GM12878 (cell line): ENCODE results near the gene OR2H1. TPM values are rescaled to one million over a fixed set of nuclear protein-coding genes. Genes with fewer than 3 reads are reported as not detected.

Experiments
- ATAC-seq: fragments of 200-7000 bp; cut with Tn5 transposase; 3 replicates; pipeline ENCODE4 v1.9.1; 2020; ENCODE audit warnings: mild to moderate bottlenecking, moderate library complexity
- BruUV-seq: library from RNA; stranded (reverse); fragments of 400-500 nt; replicated peaks from 2 replicates; lab custom pipeline; 2021; lab: Mats Ljungman, UMichigan
- CTCF ChIA-PET: fragments of 300-600 bp; sonication (Branson Sonifier 250); formaldehyde crosslinking; extraction: SDS; loops from one replicate; lab custom pipeline; 2021; ENCODE audit warnings: inconsistent platforms; lab: Yijun Ruan, JAX
- POLR2A ChIA-PET: fragments of 350-600 bp; formaldehyde crosslinking; extraction: SDS; loops from one replicate; lab custom pipeline; 2021; ENCODE audit warnings: inconsistent platforms; lab: Charles Lee
- RAD21 ChIA-PET: fragments of 300-600 bp; sonication (Branson Sonifier 250); formaldehyde crosslinking; loops from one replicate; lab custom pipeline; 2023; ENCODE audit warnings: antibody characterized with exemption; ENCODE audit not compliant: unreplicated experiment; lab: Charles Lee
- SMC1A ChIA-PET: fragments of 300-600 bp; sonication (Branson Sonifier 250); formaldehyde crosslinking; loops from one replicate; lab custom pipeline; 2023; ENCODE audit not compliant: unreplicated experiment, uncharacterized antibody; lab: Charles Lee
- DNase-seq: peaks from one replicate; pipeline ENCODE4 v3.0.0-alpha.2; 2011; ENCODE audit warnings: low read depth, low spot score
- FAIRE-seq: peaks from 3 replicates; lab custom pipeline; 2011; peaks lifted over from hg19 to GRCh38; lab: Jason Lieb, UNC
- H2AFZ ChIP-seq: 2 replicates; pipeline ENCODE4 v1.6.0; 2011; ENCODE audit warnings: low read depth, low read length, control low read depth; ENCODE audit not compliant: control insufficient read depth
- H3K27ac ChIP-seq: 2 replicates; pipeline ENCODE4 v1.5.1; 2011; ENCODE audit warnings: control low read depth; ENCODE audit not compliant: control insufficient read depth, insufficient read depth
- H3K27me3 ChIP-seq, 2 experiments: replicated peaks in 1 of 2; 2 replicates each; pipeline versions ENCODE4 v1.6.0 to v1.6.1; 2011; ENCODE audit warnings: low read length in 1 of 2; ENCODE audit not compliant: control insufficient read depth in 2 of 2, insufficient read depth in 2 of 2
- H3K36me3 ChIP-seq, 2 experiments: 2 replicates each; pipeline ENCODE4 v1.5.1; 2011; ENCODE audit warnings: low read length in 1 of 2; ENCODE audit not compliant: control insufficient read depth in 2 of 2, insufficient read depth in 2 of 2
- H3K4me1 ChIP-seq: 2 replicates; pipeline ENCODE4 v1.6.1; 2011; ENCODE audit warnings: mild to moderate bottlenecking, low read length, moderate library complexity, mixed read lengths; ENCODE audit not compliant: control insufficient read depth, insufficient read depth
- H3K4me2 ChIP-seq: 2 replicates; pipeline ENCODE4 v1.6.0; 2011; ENCODE audit warnings: control low read depth; ENCODE audit not compliant: control insufficient read depth, insufficient read depth
- H3K4me3 ChIP-seq: fragments of 200-600 bp; sonication (generic); 2 replicates; pipeline ENCODE4 v1.5.1; 2016
- H3K79me2 ChIP-seq: 2 replicates; pipeline ENCODE4 v1.6.0; 2011; ENCODE audit warnings: low read length; ENCODE audit not compliant: control insufficient read depth, insufficient read depth
- H3K9ac ChIP-seq: 2 replicates; pipeline ENCODE4 v1.8.0; 2011; ENCODE audit warnings: low read length, control low read depth, mixed read lengths; ENCODE audit not compliant: control insufficient read depth, insufficient read depth
- H3K9me3 ChIP-seq: replicated peaks from 3 replicates; pipeline ENCODE4 v1.5.1; 2011; ENCODE audit warnings: mild to moderate bottlenecking, low read length; ENCODE audit not compliant: control insufficient read depth, insufficient read depth
- H4K20me1 ChIP-seq: 2 replicates; pipeline ENCODE4 v1.6.0; 2011; ENCODE audit not compliant: control insufficient read depth, insufficient read depth
- ATF2 ChIP-seq: IDR thresholded peaks from 2 replicates; pipeline ENCODE4 v1.6.1; 2012; ENCODE audit warnings: low read length, inconsistent platforms
- CHD4 ChIP-seq: fragments of 200-600 bp; sonication (generic); IDR thresholded peaks from 2 replicates; pipeline ENCODE4 v1.6.1; 2016; ENCODE audit warnings: mild to moderate bottlenecking
- ESRRA ChIP-seq: IDR thresholded peaks from 2 replicates; pipeline ENCODE4 v1.6.1; 2012; ENCODE audit warnings: mild to moderate bottlenecking, low read length, improper control_type of control experiment
- IRF5 ChIP-seq: fragments of 450-650 bp; IDR thresholded peaks from 2 replicates; pipeline ENCODE4 v1.6.1; 2017; ENCODE audit warnings: borderline replicate concordance
- KAT2A ChIP-seq: conservative IDR thresholded peaks from 2 replicates; pipeline ENCODE4 v1.6.1; 2011; ENCODE audit warnings: low read depth, low read length; ENCODE audit not compliant: control insufficient read depth
- MLLT1 ChIP-seq: fragments of 450-650 bp; IDR thresholded peaks from 2 replicates; pipeline ENCODE4 v1.6.1; 2016; ENCODE audit warnings: mild to moderate bottlenecking
- MTA3 ChIP-seq: IDR thresholded peaks from 2 replicates; pipeline ENCODE4 v1.6.1; 2012; ENCODE audit warnings: low read length, inconsistent platforms, borderline replicate concordance
- NFXL1 ChIP-seq: fragments of 450-650 bp; IDR thresholded peaks from 2 replicates; pipeline ENCODE4 v1.6.1; 2017; ENCODE audit warnings: antibody characterized with exemption, mild to moderate bottlenecking, borderline replicate concordance
- NKRF ChIP-seq: fragments of 450-650 bp; conservative IDR thresholded peaks from 2 replicates; pipeline ENCODE4 v1.6.1; 2017; ENCODE audit warnings: mild to moderate bottlenecking, moderate library complexity
- NR2C2 ChIP-seq: IDR thresholded peaks from 2 replicates; pipeline ENCODE4 v1.6.1; 2011; ENCODE audit warnings: borderline replicate concordance, low read depth; ENCODE audit not compliant: control insufficient read depth, insufficient read length
- POLR2A ChIP-seq: IDR thresholded peaks from 2 replicates; pipeline ENCODE4 v1.6.1; 2011; ENCODE audit warnings: low read depth, mild to moderate bottlenecking, low read length
- POLR2AphosphoS5 ChIP-seq: IDR thresholded peaks from 2 replicates; pipeline ENCODE4 v1.6.1; 2011; ENCODE audit warnings: mild to moderate bottlenecking, low read length, inconsistent platforms
- RFX5 ChIP-seq: IDR thresholded peaks from 2 replicates; pipeline ENCODE4 v1.6.1; 2011; ENCODE audit warnings: low read depth, low read length, improper control_type of control experiment
- STAT1 ChIP-seq: fragments of 450-650 bp; conservative IDR thresholded peaks from 2 replicates; pipeline ENCODE4 v1.6.1; 2014; ENCODE audit warnings: antibody characterized with exemption, mild to moderate bottlenecking
- TCF3 ChIP-seq: IDR thresholded peaks from 2 replicates; pipeline ENCODE4 v1.6.1; 2012; ENCODE audit warnings: low read depth, mild to moderate bottlenecking, low read length, borderline replicate concordance; ENCODE audit not compliant: insufficient read depth
- WRNIP1 ChIP-seq: IDR thresholded peaks from 2 replicates; pipeline ENCODE4 v1.6.1; 2011; ENCODE audit warnings: low read depth, low read length, improper control_type of control experiment, borderline replicate concordance
- YBX1 ChIP-seq: fragments of 450-650 bp; IDR thresholded peaks from 2 replicates; pipeline ENCODE4 v1.6.1; 2016; ENCODE audit warnings: antibody characterized with exemption
- WGBS: methylation state at CpG from one replicate; pipeline ENCODE4 v1.1.6; 2016; ENCODE audit warnings: low lambda C conversion rate; ENCODE audit not compliant: insufficient replicate concordance, insufficient coverage; ENCODE audit errors: missing lambda C conversion rate; 5-methylcytosine and 5-hydroxymethylcytosine counted together
- in situ Hi-C: fragments of 300-500 bp; cut with MboI; formaldehyde crosslinking; loops from 9 replicates; pipeline ENCODE4 v1.14.3; 2018; ENCODE audit warnings: mixed read lengths
- intact Hi-C: fragments of 100-400 bp; cut with micrococcal nuclease; formaldehyde crosslinking; loops from one replicate; pipeline ENCODE4 v1.14.2; 2022; ENCODE audit not compliant: unreplicated experiment
- polyA plus RNA-seq, 11 experiments: library from polyadenylated mRNA; depleted of rRNA in 4 of 11; unstranded in 6 of 11; stranded (reverse) in 5 of 11; fragments of >200 nt; fragmentation: Nextera tagmentation in 4 of 11; fragmentation: Illumina TruSeq in 1 of 11; extraction: Ambion mirVana in 4 of 11; extraction: Trizol in 1 of 11; gene quantifications; 1 replicate in 1 of 11; 2 replicates in 10 of 11; pipeline versions ENCODE4 v1.2.1 to v1.2.3, GENCODE V29; 2011 to 2016; ENCODE audit warnings: inconsistent platforms in 2 of 11, missing spikeins in 2 of 11, low read depth in 1 of 11
- total RNA-seq, 4 experiments: library from RNA; depleted of rRNA in 3 of 4; stranded (reverse); fragments of >200 nt in 3 of 4; fragmentation: Illumina TruSeq in 1 of 4; extraction: Trizol in 1 of 4; gene quantifications; 2 replicates each; pipeline versions ENCODE4 v1.2.1 to v1.2.3, GENCODE V29; 2013 to 2021

OR2H1 gene
- total and polyA plus RNA-seq, 10 of the 15 experiments (the other 5 are each of a cell fraction or from before 2014, with no cell fraction given): not detected

- intact Hi-C loops: no loop called here
- SMC1A ChIA-PET: no interaction called here
- ATAC-seq: no peak
- TF ChIP-seq STAT1: no peak
- TF ChIP-seq MTA3: no peak
- TF ChIP-seq NFXL1: no peak
- no peak for TF ChIP-seq KAT2A
- TF ChIP-seq MLLT1: no peak
- TF ChIP-seq NR2C2: no peak
- TF ChIP-seq WRNIP1: no peak
- TF ChIP-seq POLR2AphosphoS5: no peak
- TF ChIP-seq RFX5: no peak
- no peak for TF ChIP-seq NKRF
- TF ChIP-seq ATF2: no peak
- TF ChIP-seq YBX1: no peak
- no peak for TF ChIP-seq POLR2A
- TF ChIP-seq IRF5: no peak
- no peak for TF ChIP-seq ESRRA
- TF ChIP-seq TCF3: no peak
- no peak for TF ChIP-seq CHD4
- TF ChIP-seq, all 136 proteins: peak for 0
- Histone ChIP-seq H3K79me2 (no peaks in the 10 kb centered on the region), H3K4me1 (no peaks in the 10 kb centered on the region), H3K27me3 (no peaks in the 10 kb centered on the region; a peak in 1 of 4 replicates), H3K9me3 (no peaks in the 10 kb centered on the region), H2AFZ (no peak within 1 kb of the TSS), H4K20me1 (no peaks in the 10 kb centered on the region), H3K36me3 (no peaks in the 10 kb centered on the region), H3K27ac (no peak within 1 kb of the TSS), H3K4me3 (no peak within 1 kb of the TSS), H3K4me2 (no peak within 1 kb of the TSS), H3K9ac (no peak within 1 kb of the TSS)
- in situ Hi-C loops: no loop called here
- BruUV-seq: no TSS peak
- CTCF ChIA-PET: no interaction called here
- FAIRE-seq (no peak), DNase-seq (no peak)
- 32% methylated on average over 2 of the region's 2 CpGs for WGBS
- RAD21 ChIA-PET: no interaction called here
- POLR2A ChIA-PET: no interaction called here
Observed at GRCh38 chr6:29487660-29488059, 30.7 kb downstream of the OR2H1 start, which contains the start of gene MAS1L. Gene MAS1L, minus strand, starts transcription at chr6:29487956. Its CDS starts 54 bp downstream, at chr6:29487902.
